SK-N-MC (cell line): ENCODE data around the gene ZBTB20.

Experiments
- DNase-seq: peaks from one replicate; pipeline ENCODE4 v3.0.0-alpha.2; 2011; ENCODE audit warnings: low read depth, low spot score
- H3K27ac ChIP-seq: fragments of 200-600 bp; sonication (generic); 2 replicates; pipeline ENCODE4 v1.5.1; 2016; ENCODE audit warnings: mixed run types
- H3K36me3 ChIP-seq: fragments of 200-600 bp; sonication (generic); 2 replicates; pipeline ENCODE4 v1.6.1; 2017; ENCODE audit warnings: antibody characterized with exemption, low read length, mixed read lengths; ENCODE audit not compliant: insufficient read depth
- H3K4me3 ChIP-seq: fragments of 200-600 bp; sonication (generic); 2 replicates; pipeline ENCODE4 v1.5.1; 2016
- H3K9ac ChIP-seq: fragments of 200-600 bp; sonication (generic); 2 replicates; pipeline ENCODE4 v1.8.0; 2017; ENCODE audit warnings: mixed run types, mixed read lengths; ENCODE audit not compliant: insufficient read length
- H3K9me3 ChIP-seq: fragments of 200-600 bp; sonication (generic); 2 replicates; pipeline ENCODE4 v1.6.1; 2017; ENCODE audit warnings: low read depth, mild to moderate bottlenecking, antibody characterized with exemption, low read length, moderate library complexity, mixed read lengths
- EZH2 ChIP-seq: fragments of 200-600 bp; sonication (generic); IDR thresholded peaks from one replicate; pipeline ENCODE4 v1.6.1; 2017; ENCODE audit warnings: antibody characterized with exemption
- FOXP2 ChIP-seq: optimal IDR thresholded peaks from 2 replicates; pipeline ENCODE3; 2011; ENCODE audit warnings: mild to moderate bottlenecking, moderate library complexity; ENCODE audit not compliant: insufficient read depth; ENCODE audit errors: extremely low read length, control extremely low read depth
- POLR2AphosphoS5 ChIP-seq: IDR thresholded peaks from 2 replicates; pipeline ENCODE4 v1.6.1; 2012; ENCODE audit warnings: mild to moderate bottlenecking, low read depth, low read length, borderline replicate concordance

ZBTB20 gene

DNA sequence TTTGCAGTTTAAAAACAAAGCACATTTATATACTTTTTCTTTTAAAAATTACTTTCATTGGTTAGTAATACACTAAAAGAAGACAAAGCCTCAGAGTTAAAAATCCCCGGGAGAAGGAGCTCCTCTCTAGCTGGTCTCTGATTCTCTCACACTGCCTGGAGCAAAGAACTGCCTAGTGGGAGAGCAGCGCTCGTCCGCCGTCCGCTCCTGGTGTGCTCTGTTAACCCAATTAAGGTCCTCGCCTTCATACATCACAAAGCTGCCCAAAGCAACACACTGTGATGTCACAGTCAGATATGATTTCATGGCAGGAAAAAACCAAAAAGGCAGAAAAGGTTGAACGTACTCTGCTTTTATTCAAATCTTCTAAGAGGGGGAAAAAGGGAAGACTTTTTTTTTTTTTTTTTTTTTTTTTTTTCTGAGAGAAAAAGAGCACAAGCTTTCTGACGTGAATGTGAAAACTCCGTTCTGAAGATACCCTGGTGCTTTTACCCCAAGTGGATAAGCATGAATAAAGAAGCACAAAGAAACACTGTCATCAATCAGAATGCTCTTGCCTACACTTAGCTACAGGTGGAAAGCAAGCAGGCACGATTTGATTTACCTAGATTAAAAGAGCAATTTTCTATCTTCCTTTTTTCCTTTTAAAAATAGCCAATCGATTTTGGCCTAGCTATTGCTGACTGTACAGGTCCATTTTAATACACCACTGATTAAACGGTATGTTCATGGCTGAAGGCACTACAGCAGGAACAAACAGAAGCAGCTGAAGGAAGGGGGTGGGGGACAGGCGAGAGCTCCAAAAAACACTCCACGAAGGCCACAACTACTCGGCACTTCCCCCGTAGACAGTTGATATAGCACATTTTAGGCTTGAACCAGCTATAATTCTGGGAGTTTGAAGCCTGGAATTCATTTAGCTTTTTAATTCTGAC is 738.1 kb downstream of the ZBTB20 start:
- Histone ChIP-seq H3K9ac (no peak overlapping the region), H3K9me3 (no peaks in the 10 kb centered on the region), H3K27ac (no peak overlapping the region), H3K36me3 (no peaks in the 10 kb centered on the region), H3K4me3 (no peak overlapping the region)
- no peak for DNase-seq
- TF ChIP-seq FOXP2 (no peak), EZH2 (no peak), POLR2AphosphoS5 (no peak)

- H3K4me3 ChIP-seq: no peak overlapping the region
- no peak for TF ChIP-seq EZH2
- TF ChIP-seq POLR2AphosphoS5: no peak
- no peak for TF ChIP-seq FOXP2
- H3K36me3 ChIP-seq: no peaks in the 10 kb centered on the region
- no peak for DNase-seq
- H3K9ac ChIP-seq: no peak overlapping the region
- H3K27ac ChIP-seq: no peak overlapping the region
- no peaks in the 10 kb centered on the region for H3K9me3 ChIP-seq
Observed at GRCh38 chr3:114406922-114407321, 740.2 kb downstream of the ZBTB20 start.

DNA sequence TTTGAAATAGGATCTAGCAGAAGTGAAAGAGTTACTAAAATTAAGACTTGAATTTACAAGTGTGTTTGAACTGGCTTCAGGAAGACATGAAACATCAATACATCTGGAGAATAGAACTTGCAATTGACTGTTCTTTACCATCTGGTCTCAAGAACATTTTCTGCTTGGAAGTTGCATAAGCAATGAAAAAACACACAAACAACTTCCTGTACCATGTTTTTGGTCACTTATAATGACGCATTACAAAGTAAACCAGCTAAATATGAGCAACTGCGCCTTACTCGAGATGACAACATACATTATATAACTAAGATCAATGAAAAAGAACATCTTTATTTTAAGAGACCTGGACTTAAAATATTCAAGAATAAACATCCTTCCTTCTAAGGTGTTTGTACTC is 740.8 kb downstream of the ZBTB20 start:
- no peak overlapping the region for H3K4me3 ChIP-seq
- H3K9me3 ChIP-seq: no peaks in the 10 kb centered on the region
- H3K27ac ChIP-seq: no peak overlapping the region
- TF ChIP-seq POLR2AphosphoS5 (no peak), FOXP2 (no peak), EZH2 (no peak)
- H3K36me3 ChIP-seq: no peaks in the 10 kb centered on the region
- DNase-seq: no peak
- no peak overlapping the region for H3K9ac ChIP-seq

DNA sequence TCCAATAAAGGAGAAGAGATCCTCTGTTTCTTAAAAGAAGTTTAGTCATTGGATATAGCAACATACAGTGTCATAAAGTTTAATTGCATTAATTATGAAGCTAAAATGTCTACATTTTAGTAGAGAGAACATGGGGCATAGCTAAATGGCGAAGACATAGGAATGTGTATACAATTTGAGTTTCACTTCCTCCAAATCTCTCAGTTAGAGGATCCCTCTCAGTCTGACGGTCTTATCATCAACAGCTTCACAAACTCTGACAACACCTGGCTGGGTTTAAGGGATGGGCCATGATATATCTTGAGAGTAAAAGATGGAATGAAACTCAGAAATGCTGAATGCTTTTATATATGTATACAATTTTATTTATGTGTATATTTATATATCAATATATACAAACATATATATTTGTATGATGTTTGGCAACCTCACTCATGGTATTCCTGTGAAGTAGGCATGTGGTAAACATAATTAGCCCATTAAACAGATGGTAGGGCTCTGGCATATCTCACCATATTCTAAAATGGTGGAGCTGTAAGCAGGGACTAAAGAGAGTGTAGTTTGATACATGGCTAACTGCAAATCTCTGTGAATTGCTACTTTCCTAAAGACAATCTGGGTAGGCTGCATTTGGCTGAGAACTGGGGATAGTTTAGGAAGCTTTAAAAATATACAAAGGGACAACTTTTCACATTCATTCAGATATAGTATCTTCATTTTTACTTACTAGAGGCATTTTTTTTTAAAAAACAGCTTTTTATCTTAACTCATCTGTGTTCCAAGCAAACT is 741.7 kb downstream of the ZBTB20 start:
- H3K4me3 ChIP-seq: no peak overlapping the region
- no peak overlapping the region for H3K9ac ChIP-seq
- no peak for TF ChIP-seq FOXP2
- TF ChIP-seq POLR2AphosphoS5: no peak
- TF ChIP-seq EZH2: no peak
- no peak overlapping the region for H3K27ac ChIP-seq
- no peaks in the 10 kb centered on the region for H3K36me3 ChIP-seq
- no peak for DNase-seq
- no peaks in the 10 kb centered on the region for H3K9me3 ChIP-seq

DNA sequence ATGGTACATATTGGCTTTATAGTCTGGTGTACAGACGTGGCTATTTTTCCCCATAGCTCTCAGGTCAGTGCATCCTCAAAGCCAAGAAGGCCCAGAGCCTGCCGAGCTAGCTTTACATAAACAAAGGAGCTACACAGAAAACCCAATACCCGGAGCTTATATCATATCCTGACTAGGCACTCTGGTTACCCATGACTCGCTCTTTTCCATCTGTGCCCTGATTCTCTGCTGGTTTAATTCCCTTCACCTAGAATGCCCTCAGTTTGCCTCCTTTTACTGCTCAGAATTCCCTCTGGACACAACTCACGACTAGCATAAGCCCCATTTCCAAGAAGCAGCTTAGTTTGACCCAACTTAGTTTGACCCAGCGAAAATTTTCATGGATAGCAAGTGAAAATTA is 742.5 kb downstream of the ZBTB20 start:
- Histone ChIP-seq H3K4me3 (no peak overlapping the region), H3K27ac (no peak overlapping the region), H3K36me3 (no peaks in the 10 kb centered on the region), H3K9ac (no peak overlapping the region), H3K9me3 (no peaks in the 10 kb centered on the region)
- no peak for TF ChIP-seq POLR2AphosphoS5
- no peak for TF ChIP-seq FOXP2
- TF ChIP-seq EZH2: no peak
- DNase-seq: no peak

GRCh38 chr3:114402838-114403237 is 744.2 kb downstream of the ZBTB20 start:
- Histone ChIP-seq H3K4me3 (no peak overlapping the region), H3K27ac (no peak overlapping the region), H3K9ac (no peak overlapping the region), H3K9me3 (no peaks in the 10 kb centered on the region), H3K36me3 (no peaks in the 10 kb centered on the region)
- TF ChIP-seq EZH2 (no peak), FOXP2 (no peak), POLR2AphosphoS5 (no peak)
- DNase-seq: no peak

DNA sequence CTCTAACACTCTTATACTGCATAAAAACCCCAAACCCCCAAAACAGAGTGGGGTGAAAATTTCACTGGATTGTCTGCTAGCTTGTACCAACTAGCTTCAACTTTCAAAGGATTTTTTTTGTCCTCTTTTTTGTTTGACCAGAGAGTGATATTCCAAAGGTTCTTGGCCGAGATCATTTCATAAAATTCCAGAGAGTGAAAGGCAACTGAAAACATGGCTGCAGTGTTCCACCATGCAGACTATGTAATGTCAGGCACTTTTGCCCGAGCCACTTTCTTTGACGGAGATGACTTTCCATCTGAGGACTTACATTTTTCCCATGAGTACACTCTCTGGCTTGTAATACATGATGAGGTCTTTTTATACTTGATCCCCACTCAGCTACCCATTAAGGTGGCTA is 745.7 kb downstream of the ZBTB20 start:
- Histone ChIP-seq H3K27ac (no peak overlapping the region), H3K36me3 (no peaks in the 10 kb centered on the region), H3K9me3 (no peaks in the 10 kb centered on the region), H3K9ac (no peak overlapping the region), H3K4me3 (no peak overlapping the region)
- DNase-seq: no peak
- no peak for TF ChIP-seq FOXP2
- TF ChIP-seq EZH2: no peak
- TF ChIP-seq POLR2AphosphoS5: no peak

DNA sequence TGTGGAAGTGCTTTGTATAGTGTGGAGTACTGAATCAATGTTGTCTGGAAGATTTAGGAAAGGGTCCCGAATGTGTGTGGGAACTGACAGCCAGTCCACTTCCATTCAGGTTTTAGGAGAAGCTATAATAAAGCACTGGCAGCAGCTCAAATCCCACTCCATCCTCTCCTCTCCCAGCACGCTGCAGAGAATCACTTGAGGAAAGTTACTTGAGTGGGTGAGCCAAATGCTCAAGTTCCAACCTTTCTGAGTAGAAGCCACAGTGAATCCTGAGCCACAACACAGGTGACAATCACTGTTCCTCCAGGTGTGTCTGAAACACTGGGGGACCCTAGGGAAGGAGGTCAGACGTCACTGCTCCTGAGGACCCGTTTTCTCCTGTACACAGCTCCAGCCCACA is 746.7 kb downstream of the ZBTB20 start:
- Histone ChIP-seq H3K36me3 (no peaks in the 10 kb centered on the region), H3K4me3 (no peak overlapping the region), H3K9me3 (no peaks in the 10 kb centered on the region), H3K9ac (no peak overlapping the region), H3K27ac (no peak overlapping the region)
- TF ChIP-seq FOXP2 (no peak), EZH2 (no peak), POLR2AphosphoS5 (no peak)
- no peak for DNase-seq
